Right lobe of liver (tissue), 6 donors: ENCODE data around the gene ICE2. TPM values are rescaled to one million over a fixed set of nuclear protein-coding genes. Genes with fewer than 3 reads are reported as not detected.
A peak's percentile ranks its signal among the peaks of the same experiment; 100 is the strongest.

Experiments
- ATAC-seq, 4 donors: fragments of 200-7000 bp; cut with Tn5 transposase; one replicate each; pipeline ENCODE4 v1.9.1; 2020; ENCODE audit warnings: mild to moderate bottlenecking in 4 of 4, moderate library complexity in 4 of 4
- DNase-seq, 3 donors: peaks; one replicate each; pipeline ENCODE4 v3.0.0-alpha.2; 2020
- H3K27ac ChIP-seq, 3 donors: fragments of 200-600 bp; one replicate each; pipeline ENCODE4 v1.8.0; 2022
- H3K27me3 ChIP-seq, 2 donors: fragments of 200-600 bp; one replicate each; pipeline ENCODE4 v1.8.0; 2022
- H3K36me3 ChIP-seq, 4 donors: fragments of 200-600 bp; sonication (generic) in 1 of 4; one replicate each; pipeline versions ENCODE4 v1.5.1 to v1.8.0; 2017 to 2022; ENCODE audit warnings: control low read depth in 1 of 4
- H3K4me1 ChIP-seq, 4 donors: fragments of 200-600 bp; sonication (generic) in 1 of 4; one replicate each; pipeline versions ENCODE4 v1.5.1 to v1.8.0; 2017 to 2022; ENCODE audit warnings: control low read depth in 1 of 4
- H3K4me3 ChIP-seq, 3 donors: fragments of 200-600 bp; one replicate each; pipeline ENCODE4 v1.8.0; 2022
- H3K9me3 ChIP-seq, 4 donors: fragments of 200-600 bp; sonication (generic) in 1 of 4; one replicate each; pipeline versions ENCODE4 v1.5.1 to v1.8.0; 2017 to 2022; ENCODE audit warnings: control low read depth in 1 of 4
- POLR2A ChIP-seq: fragments of 450-650 bp; IDR thresholded peaks from one replicate; pipeline ENCODE4 v1.6.1; 2017; ENCODE audit warnings: antibody characterized with exemption, mild to moderate bottlenecking
- WGBS: methylation state at CpG from one replicate; pipeline ENCODE4 v1.1.6; 2018; ENCODE audit warnings: low coverage, low lambda C conversion rate; ENCODE audit not compliant: insufficient coverage; ENCODE audit errors: missing lambda C conversion rate; 5-methylcytosine and 5-hydroxymethylcytosine counted together
- intact Hi-C, 2 donors: fragments of 100-400 bp; cut with DNase I; formaldehyde crosslinking; loops; one replicate each; pipeline versions ENCODE4 v1.11.2 to v1.14.1; 2022
- total RNA-seq, 6 experiments: library from RNA; depleted of rRNA in 2 of 6; stranded (reverse); fragments of >200 nt in 2 of 6; fragmentation: NEBNext Ultra II Directional in 3 of 6; extraction: Animal tissue kit (Norgen Biotek cat#: 25700) in 3 of 6; gene quantifications; one replicate each; pipeline versions ENCODE4 v1.1.0 to v1.2.4, GENCODE V29; 2016 to 2023
- TF ChIP-seq, protein P1 (sequence below), 4 donors: fragments of 200-600 bp in 3 of 4; fragments of 450-650 bp in 1 of 4; IDR thresholded peaks; one replicate each; pipeline versions ENCODE4 v1.5.1 to v1.8.0; 2016 to 2022; ENCODE audit warnings: antibody characterized with exemption in 4 of 4, mild to moderate bottlenecking in 2 of 4
- donor health status: DM: no; HTN: yes; CAD: no.
- donor health status: DM: no; HTN: no; CAD: no.
- donor health status: DM: no; HTN: no; CAD: no.
- donor health status: DM: no; HTN: yes; CAD: no.
- donor health status: DM: no; HTN: yes; CAD: no.

Gene ICE2
- total RNA-seq, 6 experiments from 2014 or later: 13.1 to 31.7 (median 17.6) TPM

DNA sequence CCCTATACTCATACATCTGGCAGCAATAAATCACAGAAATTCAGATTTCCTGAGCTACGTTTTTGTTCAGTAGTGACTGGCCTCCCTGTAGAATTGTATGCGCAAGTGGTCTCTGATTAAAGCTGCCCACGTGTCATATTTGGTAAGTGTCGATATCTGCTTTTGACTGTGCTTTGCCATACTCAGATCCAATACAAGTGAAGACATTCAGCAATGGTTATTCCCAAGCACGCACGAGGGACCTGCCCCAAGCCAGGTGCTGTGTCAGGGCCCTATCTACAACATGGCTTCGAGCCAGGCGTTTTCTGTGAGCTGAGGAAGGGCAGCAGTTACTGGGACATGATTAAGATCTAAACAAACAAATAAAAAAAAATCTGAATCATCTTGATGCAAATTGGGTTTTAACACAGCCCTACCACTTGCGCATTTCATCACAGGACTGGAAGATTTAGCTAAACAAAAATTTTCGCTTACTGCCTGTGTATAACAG, 47.2 kb upstream of the ICE2 start:
- TF ChIP-seq, protein P1, sequence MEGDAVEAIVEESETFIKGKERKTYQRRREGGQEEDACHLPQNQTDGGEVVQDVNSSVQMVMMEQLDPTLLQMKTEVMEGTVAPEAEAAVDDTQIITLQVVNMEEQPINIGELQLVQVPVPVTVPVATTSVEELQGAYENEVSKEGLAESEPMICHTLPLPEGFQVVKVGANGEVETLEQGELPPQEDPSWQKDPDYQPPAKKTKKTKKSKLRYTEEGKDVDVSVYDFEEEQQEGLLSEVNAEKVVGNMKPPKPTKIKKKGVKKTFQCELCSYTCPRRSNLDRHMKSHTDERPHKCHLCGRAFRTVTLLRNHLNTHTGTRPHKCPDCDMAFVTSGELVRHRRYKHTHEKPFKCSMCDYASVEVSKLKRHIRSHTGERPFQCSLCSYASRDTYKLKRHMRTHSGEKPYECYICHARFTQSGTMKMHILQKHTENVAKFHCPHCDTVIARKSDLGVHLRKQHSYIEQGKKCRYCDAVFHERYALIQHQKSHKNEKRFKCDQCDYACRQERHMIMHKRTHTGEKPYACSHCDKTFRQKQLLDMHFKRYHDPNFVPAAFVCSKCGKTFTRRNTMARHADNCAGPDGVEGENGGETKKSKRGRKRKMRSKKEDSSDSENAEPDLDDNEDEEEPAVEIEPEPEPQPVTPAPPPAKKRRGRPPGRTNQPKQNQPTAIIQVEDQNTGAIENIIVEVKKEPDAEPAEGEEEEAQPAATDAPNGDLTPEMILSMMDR (IDR thresholded peaks at IDR 0.05): no peak
- no peak for TF ChIP-seq POLR2A
- intact Hi-C loops: loop anchor here in 1 of 2 donors (10.0 kb wide), 1 partner anchor 59 kb away; no protein-coding TSS in a partner anchor
- peaks cover 0 to 29% (median 13%) of the 10 kb centered on the region in 4 donors for H3K4me1 ChIP-seq
- H3K4me3 ChIP-seq: no peak overlapping the region
- H3K27ac ChIP-seq: peak overlapping the region in 2 of 3 donors; percentile 19 to 22
- H3K9me3 ChIP-seq: no peaks in the 10 kb centered on the region
- no peaks in the 10 kb centered on the region for H3K27me3 ChIP-seq
- DNase-seq (peak; percentile 76 to 87 (median 79)), ATAC-seq (peak; percentile 75 to 85 (median 78))
- no peaks in the 10 kb centered on the region for H3K36me3 ChIP-seq
- WGBS: 40% methylated on average over 10 of the region's 10 CpGs

DNA sequence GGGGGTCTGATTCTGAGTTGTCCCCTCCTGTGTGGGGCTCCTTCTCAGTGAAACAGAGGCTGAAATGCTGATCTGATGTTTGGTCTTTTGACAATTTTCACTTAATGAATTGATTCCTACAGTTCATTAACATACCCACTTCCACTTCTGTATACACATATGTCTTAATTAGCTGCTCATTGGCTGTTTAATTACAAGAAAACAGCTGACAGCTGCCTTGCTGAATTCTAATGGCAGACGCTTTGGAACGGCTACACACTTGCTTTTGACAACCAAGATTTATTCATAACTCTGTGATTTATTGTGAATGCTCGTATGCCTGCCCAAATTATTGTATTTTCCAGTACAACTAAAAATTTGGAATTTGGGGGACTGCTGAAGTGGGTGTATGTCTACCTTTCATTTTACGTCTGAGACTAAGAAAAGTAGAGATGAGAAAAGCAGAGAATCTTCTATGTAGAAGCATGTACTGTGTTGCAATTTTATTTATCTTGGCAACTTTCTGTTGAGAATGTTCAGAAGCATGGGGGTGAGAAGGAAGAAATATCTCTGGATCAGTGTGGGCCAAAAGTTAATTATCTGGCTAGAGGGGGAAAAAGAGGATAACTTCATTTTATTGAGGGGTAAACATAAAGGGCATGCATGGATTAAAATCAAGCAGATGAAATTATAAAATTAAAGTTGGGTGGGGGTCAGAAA, 46.5 kb upstream of the ICE2 start:
- Histone ChIP-seq H3K4me3 (no peak overlapping the region), H3K27me3 (no peaks in the 10 kb centered on the region), H3K27ac (peak overlapping the region in 2 of 3 donors; percentile 19 to 22), H3K9me3 (no peaks in the 10 kb centered on the region), H3K4me1 (peaks cover 0 to 27% (median 11%) of the 10 kb centered on the region in 4 donors), H3K36me3 (no peaks in the 10 kb centered on the region)
- TF ChIP-seq POLR2A: no peak
- TF ChIP-seq, protein P1 (IDR thresholded peaks at IDR 0.05): no peak
- 54% methylated on average over 4 of the region's 4 CpGs for WGBS
- intact Hi-C loops: loop anchor here in 1 of 2 donors (10.0 kb wide), 1 partner anchor 59 kb away; no protein-coding TSS in a partner anchor
- DNase-seq (no peak), ATAC-seq (peak; percentile 24 to 59 (median 34))

DNA sequence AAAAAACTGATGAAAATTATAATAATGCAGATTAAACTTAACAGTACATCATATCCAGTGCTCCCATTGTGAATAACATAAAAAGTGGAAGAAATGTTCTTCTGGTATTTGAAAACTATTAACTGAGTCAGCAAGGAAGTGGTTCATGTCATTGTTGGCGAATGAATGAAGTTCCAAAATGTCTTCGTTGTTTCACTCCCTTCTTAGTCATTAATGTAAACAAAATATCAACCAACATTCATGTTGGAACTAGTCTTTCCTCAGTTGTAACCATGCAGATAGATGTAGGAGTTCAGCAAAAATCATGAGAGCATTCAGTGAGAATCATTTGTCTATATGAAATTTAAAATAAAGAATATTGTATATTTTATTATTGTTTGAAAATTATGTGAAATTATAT, 44.1 kb upstream of the ICE2 start:
- intact Hi-C loops: loop anchor here in 1 of 2 donors (10.0 kb wide), 1 partner anchor 62 kb away; no protein-coding TSS in a partner anchor
- TF ChIP-seq, protein P1 (IDR thresholded peaks at IDR 0.05): no peak
- no peak for TF ChIP-seq POLR2A
- DNase-seq (no peak), ATAC-seq (no peak)
- Histone ChIP-seq H3K4me1 (peaks cover 0 to 16% (median 5%) of the 10 kb centered on the region in 4 donors), H3K4me3 (no peak overlapping the region), H3K27me3 (no peaks in the 10 kb centered on the region), H3K9me3 (no peaks in the 10 kb centered on the region), H3K27ac (no peak overlapping the region), H3K36me3 (peaks cover 0 to 6% (median 2%) of the 10 kb centered on the region in 4 donors)
- WGBS: 38% methylated on average over 2 of the region's 2 CpGs

DNA sequence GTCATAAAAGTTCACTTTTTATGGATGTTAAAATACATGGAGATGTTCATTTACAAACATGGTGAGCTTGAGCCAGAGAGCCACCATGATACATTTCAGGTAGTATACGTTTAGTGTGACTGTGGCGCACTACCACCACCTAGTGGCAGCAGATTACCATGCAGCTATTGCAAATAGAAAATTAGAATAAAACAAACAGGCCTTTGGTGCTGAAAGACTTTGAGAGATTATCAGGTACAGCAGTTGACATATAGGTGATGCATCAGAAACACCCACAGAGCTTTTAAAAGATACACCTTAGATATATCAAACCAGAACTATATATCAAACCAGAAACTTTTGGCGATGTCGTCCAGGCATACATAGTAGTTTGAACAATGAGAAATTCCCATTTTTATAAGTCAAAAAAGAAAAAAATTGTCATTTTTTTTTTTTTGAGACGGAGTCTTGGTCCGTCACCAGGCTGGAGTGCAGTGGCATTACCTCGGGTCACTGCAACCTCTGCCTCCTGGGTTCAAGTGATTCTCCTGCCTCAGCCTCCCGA, 42.0 kb upstream of the ICE2 start:
- Histone ChIP-seq H3K9me3 (no peaks in the 10 kb centered on the region), H3K4me3 (no peak overlapping the region), H3K27ac (no peak overlapping the region), H3K4me1 (peaks cover 0 to 6% (median under 1%) of the 10 kb centered on the region in 4 donors), H3K27me3 (no peaks in the 10 kb centered on the region), H3K36me3 (peaks cover 0 to 6% (median 2%) of the 10 kb centered on the region in 4 donors)
- TF ChIP-seq, protein P1 (IDR thresholded peaks at IDR 0.05): peak; percentile 83 to 88 (median 87)
- TF ChIP-seq POLR2A: no peak
- ATAC-seq: peak; percentile 75 to 84 (median 78)
- 67% methylated on average over 7 of the region's 8 CpGs for WGBS
- intact Hi-C loops: loop anchor here in 1 of 2 donors (10.0 kb wide), 1 partner anchor 64 kb away; no protein-coding TSS in a partner anchor
- peak in 2 of 3 donors; percentile 63 to 64 for DNase-seq
